Measurements from ENCODE around the gene SLC8A1.

DNA sequence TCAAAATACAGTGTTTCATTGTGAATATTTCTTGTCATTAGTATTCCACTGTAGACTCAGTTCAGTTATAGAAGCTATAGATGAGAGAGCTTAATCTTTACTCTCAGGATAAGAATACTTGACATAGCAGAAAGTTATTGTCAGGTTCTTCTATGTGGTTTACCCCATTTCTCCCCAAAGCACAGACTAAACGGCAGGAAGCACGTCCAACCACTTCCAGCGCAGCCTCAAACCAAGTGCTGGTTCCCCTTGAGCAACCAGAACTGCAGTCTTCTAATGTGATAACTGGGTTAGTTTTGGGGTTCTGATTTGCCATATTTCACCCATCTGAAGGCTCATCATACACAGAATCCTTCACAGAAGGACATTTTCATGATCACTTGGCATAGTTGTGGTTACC lies 324.7 kb downstream of the SLC8A1 start:
- TF ChIP-seq CTCF (conservative IDR thresholded peaks at IDR 0.05; ENCODE audit: low read depth, low read length) (no peak), EZH2 (IDR thresholded peaks at IDR 0.05; ENCODE audit: borderline replicate concordance, low read depth, low read length, poor library complexity, severe bottlenecking) (no peak)
